ENCODE data around the gene OCLN.
A peak's percentile ranks its signal among the peaks of the same experiment; 100 is the strongest.
"Not testable (repeated sequence)": the region's sequence is repeated elsewhere in the genome, so short reads cannot be mapped to it uniquely, and the experiment has no call there.

Gene OCLN

GRCh38 chr5:69530561-69531405, 38.2 kb downstream of the OCLN start:
- peak; percentile 87 for DNase-seq

GRCh38 chr5:69531406-69531801, 38.8 kb downstream of the OCLN start:
- peak; percentile 55 for DNase-seq

- DNase-seq = not testable (repeated sequence)
These were observed 45.3 kb downstream of the OCLN start for GRCh38 chr5:69537911-69538310.

GRCh38 chr5:69538735-69539134, 46.1 kb downstream of the OCLN start:
- not testable (repeated sequence) for DNase-seq

- not testable (repeated sequence) for DNase-seq
These were observed 48.8 kb downstream of the OCLN start for GRCh38 chr5:69541347-69541746.

- not testable (repeated sequence) for DNase-seq
These were observed 50.4 kb downstream of the OCLN start for GRCh38 chr5:69542838-69543618.

GRCh38 chr5:69544602-69545001, 52.0 kb downstream of the OCLN start:
- DNase-seq = not testable (repeated sequence)

- not testable (repeated sequence) for DNase-seq
These were observed 67.3 kb downstream of the OCLN start, which contains the start of gene GTF2H2C for GRCh38 chr5:69559908-69560330. Gene GTF2H2C (plus strand): TSS chr5:69560191. CDS start chr5:69565133, 4,942 bp downstream.

GRCh38 chr5:69560587-69561431, 68.2 kb downstream of the OCLN start:
- not testable (repeated sequence) for DNase-seq

- DNase-seq = not testable (repeated sequence)
These were observed 73.6 kb downstream of the OCLN start for GRCh38 chr5:69566172-69566571.

- DNase-seq = not testable (repeated sequence)
These were observed 75.5 kb downstream of the OCLN start for GRCh38 chr5:69568072-69568471.

GRCh38 chr5:69583356-69583755, 90.8 kb downstream of the OCLN start:
- not testable (repeated sequence) for DNase-seq

- DNase-seq = not testable (repeated sequence)
These were observed 103.7 kb downstream of the OCLN start for GRCh38 chr5:69596114-69596840.

- DNase-seq = not testable (repeated sequence)
These were observed 109.4 kb downstream of the OCLN start for GRCh38 chr5:69601947-69602346.

- DNase-seq = not testable (repeated sequence)
These were observed 114.2 kb downstream of the OCLN start for GRCh38 chr5:69606839-69607238.

Measured in NCI-H69 (cell line).